ENCODE results near the gene PDGFD. TPM values are rescaled to one million over a fixed set of nuclear protein-coding genes. Genes with fewer than 3 reads are reported as not detected.

The PDGFD gene
- total and polyA plus RNA-seq, 2 donors (not counting 1 experiment from before 2014, with no cell fraction given), result 1.3 TPM

- DNase-seq (ENCODE audit: low read depth in 2 of 2), result peak; percentile 28 to 67
- Histone ChIP-seq H3K27ac (ENCODE audit: insufficient read depth, low read length) (no peak overlapping the region), H3K4me2 (ENCODE audit: extremely low read depth, insufficient read depth, low read length) (no peak overlapping the region), H3K9ac (ENCODE audit: insufficient read depth, low read length) (no peak overlapping the region), H3K27me3 (ENCODE audit: control insufficient read depth, insufficient read depth, low read length) (no peaks in the 10 kb centered on the region), H2AFZ (ENCODE audit: low read length) (no peak overlapping the region), H3K4me3 (replicated peaks in 1 of 4; ENCODE audit: control extremely low read depth in 1 of 4, insufficient read depth in 1 of 4, low read depth in 3 of 4, low read length in 4 of 4) (no peak overlapping the region), H3K36me3 (ENCODE audit: control insufficient read depth, insufficient read depth, low read length) (no peaks in the 10 kb centered on the region), H3K79me2 (ENCODE audit: control insufficient read depth, insufficient read depth, low read length) (no peaks in the 10 kb centered on the region), H3K9me3 (ENCODE audit: control insufficient read depth, insufficient read depth, low read depth, low read length) (no peaks in the 10 kb centered on the region), H3K4me1 (ENCODE audit: control insufficient read depth, extremely low read depth, insufficient read depth, low read length) (no peaks in the 10 kb centered on the region), H4K20me1 (ENCODE audit: control insufficient read depth, extremely low read depth, insufficient read depth, low read length) (no peaks in the 10 kb centered on the region)
- no peak for TF ChIP-seq CTCF (conservative IDR thresholded peaks at IDR 0.05 in 1 of 2, IDR thresholded peaks at IDR 0.05 in 1 of 2; ENCODE audit: low read depth in 1 of 2, low read length in 2 of 2)
- no peak for TF ChIP-seq EZH2 (IDR thresholded peaks at IDR 0.05; ENCODE audit: low read length, missing control alignments)
These were observed 27.2 kb upstream of the PDGFD start for GRCh38 chr11:104191124-104191523.

GRCh38 chr11:104183593-104183992, 19.6 kb upstream of the PDGFD start:
- DNase-seq (ENCODE audit: low read depth in 2 of 2), result peak in 1 of 2 donors; percentile 9
- Histone ChIP-seq H3K9me3 (ENCODE audit: control insufficient read depth, insufficient read depth, low read depth, low read length) (no peaks in the 10 kb centered on the region), H3K4me1 (ENCODE audit: control insufficient read depth, extremely low read depth, insufficient read depth, low read length) (no peaks in the 10 kb centered on the region), H4K20me1 (ENCODE audit: control insufficient read depth, extremely low read depth, insufficient read depth, low read length) (no peaks in the 10 kb centered on the region), H3K9ac (ENCODE audit: insufficient read depth, low read length) (no peak overlapping the region), H3K79me2 (ENCODE audit: control insufficient read depth, insufficient read depth, low read length) (no peaks in the 10 kb centered on the region), H2AFZ (ENCODE audit: low read length) (no peak overlapping the region), H3K4me3 (replicated peaks in 1 of 4; ENCODE audit: control extremely low read depth in 1 of 4, insufficient read depth in 1 of 4, low read depth in 3 of 4, low read length in 4 of 4) (no peak overlapping the region), H3K27ac (ENCODE audit: insufficient read depth, low read length) (no peak overlapping the region), H3K4me2 (ENCODE audit: extremely low read depth, insufficient read depth, low read length) (no peak overlapping the region), H3K27me3 (ENCODE audit: control insufficient read depth, insufficient read depth, low read length) (peaks cover 2% of the 10 kb centered on the region), H3K36me3 (ENCODE audit: control insufficient read depth, insufficient read depth, low read length) (no peaks in the 10 kb centered on the region)
- TF ChIP-seq EZH2 (IDR thresholded peaks at IDR 0.05; ENCODE audit: low read length, missing control alignments) (no peak), CTCF (conservative IDR thresholded peaks at IDR 0.05 in 1 of 2, IDR thresholded peaks at IDR 0.05 in 1 of 2; ENCODE audit: low read depth in 1 of 2, low read length in 2 of 2) (no peak)

DNA sequence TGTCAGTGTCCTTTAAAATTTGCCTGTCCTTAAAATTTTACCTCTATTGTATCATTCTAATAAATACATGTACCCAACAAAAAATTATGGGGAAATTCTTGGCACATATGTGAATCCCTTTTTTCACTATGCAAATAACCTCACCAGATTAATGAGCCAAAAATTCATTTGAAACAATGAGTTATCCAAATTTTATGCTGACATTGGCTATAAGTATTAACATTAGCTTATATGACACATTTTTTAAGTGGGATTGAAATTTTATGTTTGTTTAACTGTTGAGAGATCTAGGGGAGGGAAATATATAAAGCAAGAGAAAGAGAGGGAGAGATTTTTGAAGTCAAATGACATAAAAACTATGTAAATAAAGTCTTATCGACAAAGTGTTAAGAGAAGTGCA, 11.8 kb upstream of the PDGFD start:
- DNase-seq (ENCODE audit: low read depth in 2 of 2), result no peak

More for the DNA sequence above, 11.8 kb upstream of the PDGFD start:
- no peaks in the 10 kb centered on the region for H3K9me3 ChIP-seq (ENCODE audit: control insufficient read depth, insufficient read depth, low read depth, low read length)
- no peak overlapping the region for H3K9ac ChIP-seq (ENCODE audit: insufficient read depth, low read length)
- no peak overlapping the region for H2AFZ ChIP-seq (ENCODE audit: low read length)
- no peak overlapping the region for H3K4me2 ChIP-seq (ENCODE audit: extremely low read depth, insufficient read depth, low read length)
- H3K4me1 ChIP-seq (ENCODE audit: control insufficient read depth, extremely low read depth, insufficient read depth, low read length), result no peaks in the 10 kb centered on the region
- TF ChIP-seq EZH2 (IDR thresholded peaks at IDR 0.05; ENCODE audit: low read length, missing control alignments) (no peak), CTCF (conservative IDR thresholded peaks at IDR 0.05 in 1 of 2, IDR thresholded peaks at IDR 0.05 in 1 of 2; ENCODE audit: low read depth in 1 of 2, low read length in 2 of 2) (no peak)
- no peaks in the 10 kb centered on the region for H3K27me3 ChIP-seq (ENCODE audit: control insufficient read depth, insufficient read depth, low read length)
- H3K4me3 ChIP-seq (replicated peaks in 1 of 4; ENCODE audit: control extremely low read depth in 1 of 4, insufficient read depth in 1 of 4, low read depth in 3 of 4, low read length in 4 of 4), result no peak overlapping the region
- H3K79me2 ChIP-seq (ENCODE audit: control insufficient read depth, insufficient read depth, low read length), result no peaks in the 10 kb centered on the region
- no peaks in the 10 kb centered on the region for H3K36me3 ChIP-seq (ENCODE audit: control insufficient read depth, insufficient read depth, low read length)
- no peak overlapping the region for H3K27ac ChIP-seq (ENCODE audit: insufficient read depth, low read length)
- no peaks in the 10 kb centered on the region for H4K20me1 ChIP-seq (ENCODE audit: control insufficient read depth, extremely low read depth, insufficient read depth, low read length)
